ENCODE results near the gene RIC1. TPM values are rescaled to one million over a fixed set of nuclear protein-coding genes. Genes with fewer than 3 reads are reported as not detected.

RIC1 gene
- total RNA-seq, 1 experiment from 2014 or later, result 18.6 TPM

- Histone ChIP-seq H3K9me3 (no peaks in the 10 kb centered on the region), H3K36me3 (ENCODE audit: control insufficient read depth, insufficient read depth, low read length) (no peaks in the 10 kb centered on the region), H3K27me3 (replicated peaks; ENCODE audit: control insufficient read depth, insufficient read depth, low read length) (no peaks in the 10 kb centered on the region), H3K4me1 (peaks cover 29% of the 10 kb centered on the region), H3K4me3 (ENCODE audit: low read depth, low read length) (peak overlapping the region; percentile 91)
- peaks cover 15% of the 10 kb centered on the region for H3K36me3 Mint-ChIP-seq (ENCODE audit: insufficient read depth, unreplicated experiment)
- H3K9me3 Mint-ChIP-seq (ENCODE audit: unreplicated experiment), result no peaks in the 10 kb centered on the region
- H3K4me3 Mint-ChIP-seq (ENCODE audit: unreplicated experiment), result peak overlapping the region; percentile 80
- H3K27ac Mint-ChIP-seq (ENCODE audit: unreplicated experiment), result peak overlapping the region; percentile 70
- ChIA-PET POLR2A (interaction anchor here (0.6 to 1.8 kb wide), 7 partner anchors 11 to 380 kb away, joined by 3 to 5 read pairs (median 3); partner anchors contain the start of genes ERMP1 and PLGRKT), CTCF (interaction anchor here (1.4 kb wide), 1 partner anchor 28 kb away, joined by 6 read pairs; no protein-coding TSS in a partner anchor)
- TSS peak; percentile 87 for BruUV-seq (replicated peaks)
- no peak for DNase-seq
- intact Hi-C loops (cut with micrococcal nuclease; ENCODE audit: unreplicated experiment), result loop anchor here (2.0 to 5.0 kb wide), 2 partner anchors 87 to 379 kb away; a partner anchor contains a TSS
- TF ChIP-seq, protein P1, sequence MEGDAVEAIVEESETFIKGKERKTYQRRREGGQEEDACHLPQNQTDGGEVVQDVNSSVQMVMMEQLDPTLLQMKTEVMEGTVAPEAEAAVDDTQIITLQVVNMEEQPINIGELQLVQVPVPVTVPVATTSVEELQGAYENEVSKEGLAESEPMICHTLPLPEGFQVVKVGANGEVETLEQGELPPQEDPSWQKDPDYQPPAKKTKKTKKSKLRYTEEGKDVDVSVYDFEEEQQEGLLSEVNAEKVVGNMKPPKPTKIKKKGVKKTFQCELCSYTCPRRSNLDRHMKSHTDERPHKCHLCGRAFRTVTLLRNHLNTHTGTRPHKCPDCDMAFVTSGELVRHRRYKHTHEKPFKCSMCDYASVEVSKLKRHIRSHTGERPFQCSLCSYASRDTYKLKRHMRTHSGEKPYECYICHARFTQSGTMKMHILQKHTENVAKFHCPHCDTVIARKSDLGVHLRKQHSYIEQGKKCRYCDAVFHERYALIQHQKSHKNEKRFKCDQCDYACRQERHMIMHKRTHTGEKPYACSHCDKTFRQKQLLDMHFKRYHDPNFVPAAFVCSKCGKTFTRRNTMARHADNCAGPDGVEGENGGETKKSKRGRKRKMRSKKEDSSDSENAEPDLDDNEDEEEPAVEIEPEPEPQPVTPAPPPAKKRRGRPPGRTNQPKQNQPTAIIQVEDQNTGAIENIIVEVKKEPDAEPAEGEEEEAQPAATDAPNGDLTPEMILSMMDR (IDR thresholded peaks at IDR 0.05; ENCODE audit: insufficient read depth in 1 of 2, low read depth in 1 of 2, low read length in 1 of 2, severe bottlenecking in 1 of 2, unreplicated experiment in 1 of 2), result no peak
- no peaks in the 10 kb centered on the region for H3K27me3 Mint-ChIP-seq (ENCODE audit: insufficient read depth, unreplicated experiment)
- peaks cover 15% of the 10 kb centered on the region for H3K4me1 Mint-ChIP-seq (ENCODE audit: low read depth, unreplicated experiment)
Measured at GRCh38 chr9:5628183-5628529, 751 bp upstream of the RIC1 start.

GRCh38 chr9:5629312-5630080 is 589 bp downstream of the RIC1 start:
- BruUV-seq (replicated peaks), result no TSS peak
- Mint-ChIP-seq H3K4me1 (ENCODE audit: low read depth, unreplicated experiment) (peaks cover 27% of the 10 kb centered on the region), H3K36me3 (ENCODE audit: insufficient read depth, unreplicated experiment) (peaks cover 25% of the 10 kb centered on the region), H3K9me3 (ENCODE audit: unreplicated experiment) (no peaks in the 10 kb centered on the region), H3K4me3 (ENCODE audit: unreplicated experiment) (peak overlapping the region; percentile 94), H3K27ac (ENCODE audit: unreplicated experiment) (peak overlapping the region; percentile 88), H3K27me3 (ENCODE audit: insufficient read depth, unreplicated experiment) (no peaks in the 10 kb centered on the region)
- Histone ChIP-seq H3K36me3 (ENCODE audit: control insufficient read depth, insufficient read depth, low read length) (no peaks in the 10 kb centered on the region), H3K27me3 (replicated peaks; ENCODE audit: control insufficient read depth, insufficient read depth, low read length) (no peaks in the 10 kb centered on the region), H3K4me3 (ENCODE audit: low read depth, low read length) (peak overlapping the region; percentile 91), H3K4me1 (peaks cover 38% of the 10 kb centered on the region), H3K9me3 (0 out of 2 replicates have a peak, but pooled peaks cover under 1% of the 10 kb centered on the region)
- DNase-seq, result peak; percentile 36 to 37
- CTCF ChIA-PET, result interaction anchor here (0.6 to 1.4 kb wide), 2 partner anchors 30 to 1467 kb away, joined by 6 to 8 read pairs; no protein-coding TSS in a partner anchor
- intact Hi-C loops (cut with micrococcal nuclease; ENCODE audit: unreplicated experiment), result loop anchor here (2.0 to 5.0 kb wide), 3 partner anchors 43 to 378 kb away; a partner anchor contains a TSS
- POLR2A ChIA-PET, result interaction anchor here (0.6 to 1.8 kb wide), 2 partner anchors 43 to 354 kb away, joined by 3 to 5 read pairs; no protein-coding TSS in a partner anchor
- TF ChIP-seq, protein P1 (IDR thresholded peaks at IDR 0.05; ENCODE audit: insufficient read depth in 1 of 2, low read depth in 1 of 2, low read length in 1 of 2, severe bottlenecking in 1 of 2, unreplicated experiment in 1 of 2), result no peak

DNA sequence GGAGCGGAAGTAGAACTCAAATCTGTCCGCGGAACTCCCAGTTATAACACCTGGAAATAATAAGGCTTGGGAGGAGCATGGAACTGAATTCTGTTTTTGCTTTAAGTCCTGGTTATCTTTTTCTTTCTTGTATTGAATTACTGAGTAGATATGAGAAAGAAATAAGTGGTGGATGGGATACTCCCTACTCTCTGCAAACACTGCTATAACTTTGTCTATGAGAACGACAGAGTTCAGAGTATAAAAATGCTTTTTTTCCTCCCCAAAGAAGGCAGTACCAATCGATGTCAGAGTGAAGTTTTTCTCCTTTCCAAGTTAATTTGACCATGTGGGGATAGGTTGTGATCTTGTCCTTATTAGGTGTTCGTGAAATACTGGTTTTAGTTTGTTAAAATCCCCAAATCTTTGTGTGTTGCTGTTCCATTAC is 1.2 kb downstream of the RIC1 start:
- H3K27me3 Mint-ChIP-seq (ENCODE audit: insufficient read depth, unreplicated experiment), result no peaks in the 10 kb centered on the region
- H3K9me3 Mint-ChIP-seq (ENCODE audit: unreplicated experiment), result no peaks in the 10 kb centered on the region
- H3K4me3 ChIP-seq (ENCODE audit: low read depth, low read length), result peak overlapping the region; percentile 91
- H3K4me1 ChIP-seq, result peaks cover 38% of the 10 kb centered on the region
- peak overlapping the region; percentile 94 for H3K4me3 Mint-ChIP-seq (ENCODE audit: unreplicated experiment)
- no peaks in the 10 kb centered on the region for H3K36me3 ChIP-seq (ENCODE audit: control insufficient read depth, insufficient read depth, low read length)
- TSS peak; percentile 59 for BruUV-seq (replicated peaks)
- intact Hi-C loops (cut with micrococcal nuclease; ENCODE audit: unreplicated experiment), result loop anchor here (5.0 kb wide), 1 partner anchor 42 kb away; no protein-coding TSS in a partner anchor
- peaks cover 25% of the 10 kb centered on the region for H3K36me3 Mint-ChIP-seq (ENCODE audit: insufficient read depth, unreplicated experiment)
- TF ChIP-seq, protein P1 (IDR thresholded peaks at IDR 0.05; ENCODE audit: insufficient read depth in 1 of 2, low read depth in 1 of 2, low read length in 1 of 2, severe bottlenecking in 1 of 2, unreplicated experiment in 1 of 2), result no peak
- ChIA-PET POLR2A (no interaction called here), CTCF (no interaction called here)
- H3K9me3 ChIP-seq, result 0 out of 2 replicates have a peak, but pooled peaks cover 4% of the 10 kb centered on the region
- H3K27ac Mint-ChIP-seq (ENCODE audit: unreplicated experiment), result peak overlapping the region; percentile 88
- H3K4me1 Mint-ChIP-seq (ENCODE audit: low read depth, unreplicated experiment), result peaks cover 33% of the 10 kb centered on the region
- DNase-seq, result no peak
- no peaks in the 10 kb centered on the region for H3K27me3 ChIP-seq (replicated peaks; ENCODE audit: control insufficient read depth, insufficient read depth, low read length)

Data from Caco-2 (cell line).